CD14-positive monocyte (primary cell): ENCODE results near the gene TCHHL1. TPM values are rescaled to one million over a fixed set of nuclear protein-coding genes. Genes with fewer than 3 reads are reported as not detected.
"Not testable (repeated sequence)": the region's sequence is repeated elsewhere in the genome, so short reads cannot be mapped to it uniquely, and the experiment has no call there.

ENCODE experiments used
- DNase-seq, 3 donors: peaks; one replicate each; pipeline ENCODE4 v3.0.0-alpha.2; 2011 to 2022
- H2AFZ ChIP-seq: 2 replicates; pipeline ENCODE4 v1.6.0; 2012; ENCODE audit warnings: mild to moderate bottlenecking, low read depth, low read length, inconsistent platforms; ENCODE audit not compliant: insufficient read depth, poor library complexity, severe bottlenecking
- H3K27ac ChIP-seq, 2 donors: 1 replicate in 1 of 2; 2 replicates in 1 of 2; pipeline ENCODE4 v1.5.1; 2012 to 2013; ENCODE audit warnings: low read length in 2 of 2, control low read depth in 1 of 2, inconsistent platforms in 1 of 2, low read depth in 1 of 2, mild to moderate bottlenecking in 1 of 2
- H3K27me3 ChIP-seq, 2 donors: one replicate each; pipeline versions ENCODE4 v1.6.0 to v1.6.1; 2011 to 2013; ENCODE audit warnings: low read length in 2 of 2; ENCODE audit not compliant: control insufficient read depth in 2 of 2, insufficient read depth in 2 of 2
- H3K36me3 ChIP-seq, 2 donors: replicated peaks in 1 of 2; 1 replicate in 1 of 2; 2 replicates in 1 of 2; pipeline versions ENCODE4 v1.5.1 to v1.6.1; 2012 to 2013; ENCODE audit warnings: low read length in 2 of 2, control low read depth in 1 of 2, inconsistent platforms in 1 of 2, mild to moderate bottlenecking in 1 of 2; ENCODE audit not compliant: insufficient read depth in 2 of 2, control insufficient read depth in 1 of 2
- H3K4me1 ChIP-seq, 2 donors: 1 replicate in 1 of 2; 2 replicates in 1 of 2; pipeline versions ENCODE4 v1.5.1 to v1.6.1; 2012 to 2013; ENCODE audit warnings: low read length in 2 of 2, control low read depth in 1 of 2, inconsistent platforms in 1 of 2, mild to moderate bottlenecking in 1 of 2, moderate library complexity in 1 of 2; ENCODE audit not compliant: insufficient read depth in 2 of 2, control insufficient read depth in 1 of 2
- H3K4me2 ChIP-seq: replicated peaks from 2 replicates; pipeline ENCODE3; 2012; ENCODE audit warnings: low read length, moderate library complexity, mild to moderate bottlenecking; ENCODE audit not compliant: poor library complexity, severe bottlenecking; ENCODE audit errors: extremely low read depth
- H3K4me3 ChIP-seq, 3 experiments: fragments of 200-600 bp in 1 of 3; sonication (generic) in 1 of 3; replicated peaks in 1 of 3; 1 replicate in 2 of 3; 2 replicates in 1 of 3; pipeline ENCODE4 v1.5.1; 2011 to 2013; ENCODE audit warnings: low read length in 3 of 3, mild to moderate bottlenecking in 3 of 3, control low read depth in 2 of 3, low read depth in 2 of 3, inconsistent platforms in 1 of 3, moderate library complexity in 1 of 3
- H3K79me2 ChIP-seq: 2 replicates; pipeline ENCODE4 v1.6.0; 2012; ENCODE audit warnings: mild to moderate bottlenecking, control low read depth, inconsistent platforms, low read length, moderate library complexity; ENCODE audit not compliant: insufficient read depth
- H3K9ac ChIP-seq: 2 replicates; pipeline ENCODE4 v1.6.0; 2017; ENCODE audit warnings: low read length, mild to moderate bottlenecking; ENCODE audit not compliant: insufficient read depth, poor library complexity, severe bottlenecking
- H3K9me3 ChIP-seq, 2 donors: replicated peaks in 1 of 2; 1 replicate in 1 of 2; 2 replicates in 1 of 2; pipeline versions ENCODE4 v1.5.1 to v1.6.1; 2012 to 2013; ENCODE audit warnings: low read length in 2 of 2, control low read depth in 1 of 2; ENCODE audit not compliant: control insufficient read depth in 1 of 2, insufficient read depth in 1 of 2
- H4K20me1 ChIP-seq: 2 replicates; pipeline ENCODE4 v1.6.0; 2012; ENCODE audit warnings: mild to moderate bottlenecking, low read length, control low read depth, moderate library complexity; ENCODE audit not compliant: insufficient read depth
- H3K27ac Mint-ChIP-seq, 7 donors: one replicate each; pipeline ENCODE4 v1.8.0; 2020; ENCODE audit warnings: mild to moderate bottlenecking in 7 of 7, mixed read lengths in 7 of 7, moderate library complexity in 6 of 7, inconsistent platforms in 2 of 7
- H3K27me3 Mint-ChIP-seq, 3 donors: one replicate each; pipeline ENCODE4 v1.8.0; 2021 to 2022; ENCODE audit warnings: low read depth in 3 of 3, mild to moderate bottlenecking in 3 of 3, mixed read lengths in 3 of 3, moderate library complexity in 3 of 3, inconsistent platforms in 1 of 3
- H3K36me3 Mint-ChIP-seq, 2 donors: one replicate each; pipeline ENCODE4 v1.8.0; 2020; ENCODE audit warnings: mixed read lengths in 2 of 2, inconsistent platforms in 1 of 2, mild to moderate bottlenecking in 1 of 2
- H3K4me1 Mint-ChIP-seq: one replicate; pipeline ENCODE4 v1.8.0; 2020; ENCODE audit warnings: mild to moderate bottlenecking, mixed read lengths
- H3K4me3 Mint-ChIP-seq, 2 donors: one replicate each; pipeline ENCODE4 v1.8.0; 2020; ENCODE audit warnings: mild to moderate bottlenecking in 2 of 2, mixed read lengths in 2 of 2, moderate library complexity in 1 of 2
- H3K9me3 Mint-ChIP-seq, 7 donors: one replicate each; pipeline ENCODE4 v1.8.0; 2020 to 2022; ENCODE audit warnings: mixed read lengths in 7 of 7, mild to moderate bottlenecking in 6 of 7, moderate library complexity in 6 of 7, inconsistent platforms in 2 of 7
- WGBS: methylation state at CpG from one replicate; pipeline ENCODE4 v1.1.5; 2013; ENCODE audit warnings: missing lambda C conversion rate; ENCODE audit not compliant: insufficient coverage; 5-methylcytosine and 5-hydroxymethylcytosine counted together
- intact Hi-C, 2 donors: fragments of 100-400 bp; cut with micrococcal nuclease; formaldehyde crosslinking; loops; one replicate each; pipeline versions ENCODE4 v1.15.0 to v1.15.1; 2023
- polyA plus RNA-seq, 3 donors: library from polyadenylated mRNA; depleted of rRNA in 1 of 3; unstranded in 2 of 3; stranded (reverse) in 1 of 3; fragments of 300-500 nt in 2 of 3; fragments of >200 nt in 1 of 3; fragmentation: Illumina TruSeq in 2 of 3; gene quantifications; 1 replicate in 2 of 3; 2 replicates in 1 of 3; pipeline ENCODE4 v1.2.3, GENCODE V29; 2012 to 2021
- TF ChIP-seq, protein P1 (sequence below): fragments of 200-600 bp; IDR thresholded peaks from one replicate; pipeline ENCODE4 v1.8.0; 2022; ENCODE audit warnings: antibody characterized with exemption, mild to moderate bottlenecking

The TCHHL1 gene
- polyA plus RNA-seq, 3 donors: not detected

DNA sequence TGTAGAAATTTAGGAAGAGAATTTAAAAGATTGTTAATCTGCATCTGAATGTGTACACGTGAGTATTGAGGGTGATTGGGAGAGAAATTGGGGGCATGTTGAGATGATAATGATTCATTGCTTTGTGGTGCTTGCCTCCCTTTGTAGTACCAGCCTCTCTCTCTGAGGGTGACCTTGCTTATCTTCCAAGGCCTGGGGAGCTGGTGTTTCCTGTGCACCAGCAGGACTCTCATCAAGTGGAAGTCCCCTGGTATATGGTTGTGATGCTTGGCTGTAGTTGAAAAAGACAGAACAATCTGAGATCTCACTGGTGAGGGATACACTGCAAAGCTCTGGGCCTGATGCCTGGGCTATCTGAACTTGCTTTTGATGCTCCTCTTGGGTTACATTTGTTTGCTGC, 4.0 kb downstream of the TCHHL1 start:
- peaks cover 5 to 12% of the 10 kb centered on the region in 2 donors for H3K27me3 ChIP-seq
- DNase-seq: no peak
- intact Hi-C loops: no loop called here
- no peaks in the 10 kb centered on the region for H3K36me3 ChIP-seq
- H3K9me3 ChIP-seq: no peaks in the 10 kb centered on the region
- H3K4me3 Mint-ChIP-seq: no peak overlapping the region
- H3K4me2 ChIP-seq: no peak overlapping the region
- no peak overlapping the region for H3K9ac ChIP-seq
- H4K20me1 ChIP-seq: no peaks in the 10 kb centered on the region
- no peaks in the 10 kb centered on the region for H3K4me1 ChIP-seq
- peaks cover 0 to 4% (median 0%) of the 10 kb centered on the region in 7 donors for H3K9me3 Mint-ChIP-seq
- no peak overlapping the region for H3K27ac ChIP-seq
- no peaks in the 10 kb centered on the region for H3K79me2 ChIP-seq
- H3K4me1 Mint-ChIP-seq: no peaks in the 10 kb centered on the region
- H3K27ac Mint-ChIP-seq: no peak overlapping the region
- no peak overlapping the region for H2AFZ ChIP-seq
- TF ChIP-seq, protein P1, sequence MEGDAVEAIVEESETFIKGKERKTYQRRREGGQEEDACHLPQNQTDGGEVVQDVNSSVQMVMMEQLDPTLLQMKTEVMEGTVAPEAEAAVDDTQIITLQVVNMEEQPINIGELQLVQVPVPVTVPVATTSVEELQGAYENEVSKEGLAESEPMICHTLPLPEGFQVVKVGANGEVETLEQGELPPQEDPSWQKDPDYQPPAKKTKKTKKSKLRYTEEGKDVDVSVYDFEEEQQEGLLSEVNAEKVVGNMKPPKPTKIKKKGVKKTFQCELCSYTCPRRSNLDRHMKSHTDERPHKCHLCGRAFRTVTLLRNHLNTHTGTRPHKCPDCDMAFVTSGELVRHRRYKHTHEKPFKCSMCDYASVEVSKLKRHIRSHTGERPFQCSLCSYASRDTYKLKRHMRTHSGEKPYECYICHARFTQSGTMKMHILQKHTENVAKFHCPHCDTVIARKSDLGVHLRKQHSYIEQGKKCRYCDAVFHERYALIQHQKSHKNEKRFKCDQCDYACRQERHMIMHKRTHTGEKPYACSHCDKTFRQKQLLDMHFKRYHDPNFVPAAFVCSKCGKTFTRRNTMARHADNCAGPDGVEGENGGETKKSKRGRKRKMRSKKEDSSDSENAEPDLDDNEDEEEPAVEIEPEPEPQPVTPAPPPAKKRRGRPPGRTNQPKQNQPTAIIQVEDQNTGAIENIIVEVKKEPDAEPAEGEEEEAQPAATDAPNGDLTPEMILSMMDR: no peak
- WGBS: 57% methylated on average over 1 of the region's 1 CpG
- H3K4me3 ChIP-seq: no peak overlapping the region
- H3K36me3 Mint-ChIP-seq: no peaks in the 10 kb centered on the region
- peaks cover 2 to 11% (median 2%) of the 10 kb centered on the region in 3 donors for H3K27me3 Mint-ChIP-seq

DNA sequence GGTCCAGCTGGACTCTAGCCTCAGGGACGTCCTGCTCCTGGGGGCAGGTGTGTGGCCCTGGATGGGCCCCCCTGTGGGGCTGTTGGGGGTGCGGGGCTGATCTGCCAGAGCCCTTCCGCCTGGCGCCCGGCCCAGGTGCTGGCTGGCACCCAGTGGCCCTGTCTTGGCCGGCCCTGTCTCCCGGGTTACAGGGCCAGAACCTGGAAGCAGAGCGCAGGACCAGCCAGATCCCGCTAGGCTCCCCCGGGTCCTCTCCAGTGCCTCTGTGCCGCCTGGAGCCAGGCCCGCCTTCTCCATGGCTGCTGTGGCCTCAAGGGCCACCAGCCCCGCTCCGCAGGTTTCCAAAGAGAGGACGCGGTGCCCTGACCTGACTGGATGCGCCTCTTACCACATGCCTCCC, 7.8 kb downstream of the TCHHL1 start:
- H3K4me3 Mint-ChIP-seq, H3K27ac Mint-ChIP-seq, H3K79me2 ChIP-seq, H3K36me3 ChIP-seq, H4K20me1 ChIP-seq, H3K4me1 Mint-ChIP-seq, intact Hi-C loops, H3K27me3 ChIP-seq, H3K27ac ChIP-seq, H3K9me3 Mint-ChIP-seq, DNase-seq, H3K4me2 ChIP-seq, H3K9ac ChIP-seq, H3K4me1 ChIP-seq, H3K9me3 ChIP-seq, H2AFZ ChIP-seq, H3K36me3 Mint-ChIP-seq, H3K4me3 ChIP-seq: not testable (repeated sequence)
- H3K27me3 Mint-ChIP-seq: peaks cover 2 to 19% (median 3%) of the 10 kb centered on the region in 3 donors
- 95% methylated on average over 11 of the region's 17 CpGs for WGBS

DNA sequence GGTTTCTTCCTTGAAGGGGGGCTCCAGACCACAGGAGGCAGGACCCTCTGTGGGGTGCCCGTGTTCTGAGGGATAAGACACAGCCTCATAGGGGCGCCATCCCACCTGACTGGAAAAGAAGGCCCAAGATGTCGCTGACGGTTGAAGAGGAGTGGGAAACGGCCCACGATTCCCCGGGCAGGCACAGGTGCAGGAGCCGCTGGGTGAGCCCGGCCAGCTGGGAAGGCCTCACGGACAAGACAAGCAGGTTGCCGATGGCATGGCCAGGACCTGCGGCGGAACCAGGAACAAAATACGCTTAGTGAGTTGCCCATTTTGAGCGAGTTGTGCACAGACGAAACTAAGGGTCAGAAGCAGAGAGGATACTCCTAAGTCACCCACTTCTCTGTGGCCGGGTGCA, 8.4 kb downstream of the TCHHL1 start:
- H3K4me1 Mint-ChIP-seq: not testable (repeated sequence)
- 93% methylated on average over 13 of the region's 17 CpGs for WGBS

More for the DNA sequence above, 8.4 kb downstream of the TCHHL1 start:
- H2AFZ ChIP-seq, H3K79me2 ChIP-seq, H3K4me3 ChIP-seq, H3K36me3 ChIP-seq, H3K36me3 Mint-ChIP-seq, DNase-seq, H3K4me3 Mint-ChIP-seq, H3K27ac Mint-ChIP-seq, H3K4me1 ChIP-seq, H3K9me3 ChIP-seq, H3K9me3 Mint-ChIP-seq, H4K20me1 ChIP-seq, H3K4me2 ChIP-seq, H3K27me3 ChIP-seq, H3K27ac ChIP-seq, H3K9ac ChIP-seq, intact Hi-C loops: not testable (repeated sequence)
- peaks cover 2 to 19% (median 3%) of the 10 kb centered on the region in 3 donors for H3K27me3 Mint-ChIP-seq
